ENCODE results near the gene EPAS1. TPM values are rescaled to one million over a fixed set of nuclear protein-coding genes. Genes with fewer than 3 reads are reported as not detected.

The EPAS1 gene
- polyA plus RNA-seq, 1 of the 3 experiments (the other 2 are of a cell fraction) = 69.2 TPM

DNA sequence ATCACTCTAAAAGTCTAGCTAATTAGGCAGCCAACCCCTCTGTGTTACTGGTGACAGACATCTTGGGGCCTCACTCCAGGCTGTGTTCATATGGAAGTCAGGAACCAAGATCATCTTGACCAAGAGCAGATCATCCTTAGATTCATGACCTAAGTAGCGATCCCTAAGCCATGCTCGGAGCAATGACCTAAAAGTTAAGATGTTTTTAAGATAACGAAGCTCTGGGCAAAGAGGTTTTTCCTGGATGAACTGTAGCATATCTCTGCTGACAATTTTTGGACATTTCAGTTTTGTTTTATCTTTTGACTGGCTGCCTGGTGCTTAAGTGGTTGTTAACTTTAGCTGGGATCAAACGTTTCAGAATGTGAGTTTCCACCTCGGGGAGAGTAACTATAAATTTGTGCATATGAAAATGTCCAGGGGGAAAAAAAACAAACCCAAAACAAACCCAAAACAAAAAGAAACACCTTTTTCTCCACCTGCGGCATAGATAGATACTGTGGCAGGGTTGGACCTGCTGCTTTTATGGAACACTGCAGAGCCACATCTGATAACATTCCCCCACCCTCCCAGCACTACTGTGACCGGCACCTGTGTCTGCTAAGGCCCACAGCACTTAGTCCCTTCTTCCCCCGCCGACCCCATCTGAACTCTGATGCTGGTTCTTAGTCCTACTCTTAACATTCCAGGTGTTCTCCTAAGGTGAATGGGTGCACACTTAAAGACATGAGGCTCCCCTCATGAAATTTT, 45.5 kb downstream of the EPAS1 start:
- no peaks in the 10 kb centered on the region for H3F3A ChIP-seq (replicated peaks; ENCODE audit: insufficient read depth)
- CTCF ChIA-PET = interaction anchor here (0.7 to 17.7 kb wide), 12 partner anchors 9 to 387 kb away, joined by 3 to 194 read pairs (median 4); partner anchors contain the start of gene EPAS1
- 83% methylated on average over 9 of the region's 9 CpGs for WGBS (ENCODE audit: low lambda C conversion rate)
- POLR2A ChIA-PET = interaction anchor here (1.3 to 2.4 kb wide), 3 partner anchors 11 to 46 kb away, joined by 4 to 9 read pairs (median 8); partner anchors contain the start of gene EPAS1
- H3K4me1 ChIP-seq (ENCODE audit: control insufficient read depth in 1 of 2, insufficient read depth in 2 of 2, low read depth in 1 of 2, low read length in 1 of 2) = peaks cover 27 to 96% of the 10 kb centered on the region in 2 experiments
- no peaks in the 10 kb centered on the region for H3K9me2 ChIP-seq
- H3K27me3 ChIP-seq (ENCODE audit: insufficient read depth) = no peaks in the 10 kb centered on the region
- no peak overlapping the region for H3K9ac ChIP-seq
- H3K36me3 ChIP-seq (replicated peaks in 1 of 2; ENCODE audit: control insufficient read depth in 1 of 2, insufficient read depth in 2 of 2, low read length in 1 of 2) = peaks cover 0 to 14% of the 10 kb centered on the region in 2 experiments
- H3K9me3 ChIP-seq = no peaks in the 10 kb centered on the region
- H3K79me2 ChIP-seq (ENCODE audit: insufficient read depth) = peaks cover 86% of the 10 kb centered on the region
- H3K27ac ChIP-seq (ENCODE audit: low read depth in 2 of 2, low read length in 1 of 2) = peak overlapping the region in 1 of 2 experiments; percentile 99; a peak in 2 of 4 replicates
- no peak overlapping the region for H3K4me3 ChIP-seq (ENCODE audit: low read depth in 2 of 2, low read length in 1 of 2)
- TF ChIP-seq NRF1 (IDR thresholded peaks at IDR 0.05; ENCODE audit: low read depth, low read length) (no peak), RXRA (IDR thresholded peaks at IDR 0.05; ENCODE audit: borderline replicate concordance, low read depth) (no peak), RAD21 (IDR thresholded peaks at IDR 0.05; ENCODE audit: low read length) (0 out of 2 replicates have a peak, but pooled peaks have one; percentile 2), MEF2A (IDR thresholded peaks at IDR 0.05; ENCODE audit: borderline replicate concordance, low read depth) (no peak), GABPA (IDR thresholded peaks at IDR 0.05; ENCODE audit: low read depth) (no peak), ELF1 (IDR thresholded peaks at IDR 0.05) (no peak), NFIC (IDR thresholded peaks at IDR 0.05; ENCODE audit: borderline replicate concordance) (no peak), FOSL2 (IDR thresholded peaks at IDR 0.05; ENCODE audit: borderline replicate concordance, low read depth) (no peak), EP300 (IDR thresholded peaks at IDR 0.05; ENCODE audit: borderline replicate concordance in 1 of 2, low read depth in 1 of 2, low read length in 1 of 2) (peak in 1 of 2 experiments; percentile 51; a peak in 2 of 4 replicates), RFX5 (IDR thresholded peaks at IDR 0.05; ENCODE audit: low read length) (no peak), EZH2phosphoT487 (IDR thresholded peaks at IDR 0.05; ENCODE audit: borderline replicate concordance, low read depth) (no peak), POLR2AphosphoS5 (IDR thresholded peaks at IDR 0.05; ENCODE audit: low read depth, low read length) (no peak), FOXJ3 (CRISPR knock-in tag; IDR thresholded peaks at IDR 0.05) (peak; percentile 55; the same call in 1 of the 2 replicates), TEAD4 (IDR thresholded peaks at IDR 0.05; ENCODE audit: borderline replicate concordance, insufficient read depth) (peak; percentile 22; the same call in 1 of the 2 replicates), USF1 (IDR thresholded peaks at IDR 0.05; ENCODE audit: borderline replicate concordance, low read depth) (no peak), TAF1 (IDR thresholded peaks at IDR 0.05; ENCODE audit: borderline replicate concordance, low read depth, low read length) (no peak), CHD2 (IDR thresholded peaks at IDR 0.05; ENCODE audit: low read length, partially characterized antibody) (no peak), TCF12 (IDR thresholded peaks at IDR 0.05) (peak; percentile 40; the same call in 1 of the 2 replicates), GATA2 (CRISPR knock-in tag; IDR thresholded peaks at IDR 0.05) (peak; percentile 85), RCOR1 (IDR thresholded peaks at IDR 0.05; ENCODE audit: low read length) (0 out of 2 replicates have a peak, but pooled peaks have one; percentile 12), JUND (IDR thresholded peaks at IDR 0.05) (no peak)
- TF ChIP-seq, protein P1, sequence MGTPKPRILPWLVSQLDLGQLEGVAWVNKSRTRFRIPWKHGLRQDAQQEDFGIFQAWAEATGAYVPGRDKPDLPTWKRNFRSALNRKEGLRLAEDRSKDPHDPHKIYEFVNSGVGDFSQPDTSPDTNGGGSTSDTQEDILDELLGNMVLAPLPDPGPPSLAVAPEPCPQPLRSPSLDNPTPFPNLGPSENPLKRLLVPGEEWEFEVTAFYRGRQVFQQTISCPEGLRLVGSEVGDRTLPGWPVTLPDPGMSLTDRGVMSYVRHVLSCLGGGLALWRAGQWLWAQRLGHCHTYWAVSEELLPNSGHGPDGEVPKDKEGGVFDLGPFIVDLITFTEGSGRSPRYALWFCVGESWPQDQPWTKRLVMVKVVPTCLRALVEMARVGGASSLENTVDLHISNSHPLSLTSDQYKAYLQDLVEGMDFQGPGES (IDR thresholded peaks at IDR 0.05; ENCODE audit: low read depth, low read length) = no peak
- TF ChIP-seq, protein P2, sequence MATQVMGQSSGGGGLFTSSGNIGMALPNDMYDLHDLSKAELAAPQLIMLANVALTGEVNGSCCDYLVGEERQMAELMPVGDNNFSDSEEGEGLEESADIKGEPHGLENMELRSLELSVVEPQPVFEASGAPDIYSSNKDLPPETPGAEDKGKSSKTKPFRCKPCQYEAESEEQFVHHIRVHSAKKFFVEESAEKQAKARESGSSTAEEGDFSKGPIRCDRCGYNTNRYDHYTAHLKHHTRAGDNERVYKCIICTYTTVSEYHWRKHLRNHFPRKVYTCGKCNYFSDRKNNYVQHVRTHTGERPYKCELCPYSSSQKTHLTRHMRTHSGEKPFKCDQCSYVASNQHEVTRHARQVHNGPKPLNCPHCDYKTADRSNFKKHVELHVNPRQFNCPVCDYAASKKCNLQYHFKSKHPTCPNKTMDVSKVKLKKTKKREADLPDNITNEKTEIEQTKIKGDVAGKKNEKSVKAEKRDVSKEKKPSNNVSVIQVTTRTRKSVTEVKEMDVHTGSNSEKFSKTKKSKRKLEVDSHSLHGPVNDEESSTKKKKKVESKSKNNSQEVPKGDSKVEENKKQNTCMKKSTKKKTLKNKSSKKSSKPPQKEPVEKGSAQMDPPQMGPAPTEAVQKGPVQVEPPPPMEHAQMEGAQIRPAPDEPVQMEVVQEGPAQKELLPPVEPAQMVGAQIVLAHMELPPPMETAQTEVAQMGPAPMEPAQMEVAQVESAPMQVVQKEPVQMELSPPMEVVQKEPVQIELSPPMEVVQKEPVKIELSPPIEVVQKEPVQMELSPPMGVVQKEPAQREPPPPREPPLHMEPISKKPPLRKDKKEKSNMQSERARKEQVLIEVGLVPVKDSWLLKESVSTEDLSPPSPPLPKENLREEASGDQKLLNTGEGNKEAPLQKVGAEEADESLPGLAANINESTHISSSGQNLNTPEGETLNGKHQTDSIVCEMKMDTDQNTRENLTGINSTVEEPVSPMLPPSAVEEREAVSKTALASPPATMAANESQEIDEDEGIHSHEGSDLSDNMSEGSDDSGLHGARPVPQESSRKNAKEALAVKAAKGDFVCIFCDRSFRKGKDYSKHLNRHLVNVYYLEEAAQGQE (IDR thresholded peaks at IDR 0.05; ENCODE audit: low read depth, low read length) = no peak
- TF ChIP-seq, protein P3, sequence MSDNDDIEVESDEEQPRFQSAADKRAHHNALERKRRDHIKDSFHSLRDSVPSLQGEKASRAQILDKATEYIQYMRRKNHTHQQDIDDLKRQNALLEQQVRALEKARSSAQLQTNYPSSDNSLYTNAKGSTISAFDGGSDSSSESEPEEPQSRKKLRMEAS (IDR thresholded peaks at IDR 0.05; ENCODE audit: low read depth) = no peak
- H2AFZ ChIP-seq (ENCODE audit: low read depth) = no peak overlapping the region
- H4K20me1 ChIP-seq (ENCODE audit: insufficient read depth) = peaks cover 18% of the 10 kb centered on the region
- DNase-seq = no peak
- H3K4me2 ChIP-seq = no peak overlapping the region
